NCI-H2171 treated with DMSO at 0.1 percent for 48 hours (cell line): ENCODE measurements around the gene PGAM4.
"Not testable (repeated sequence)": the region's sequence is repeated elsewhere in the genome, so short reads cannot be mapped to it uniquely, and the experiment has no call there.

ENCODE experiments used
- DNase-seq: peaks from one replicate; lab custom pipeline; 2025; lab: John Stamatoyannopoulos, UW

PGAM4 gene

GRCh38 chrX:77925764-77926163 is 43.7 kb downstream of the PGAM4 start:
- no peak for DNase-seq

GRCh38 chrX:77924320-77924859 is 45.0 kb downstream of the PGAM4 start:
- DNase-seq, result no peak

- DNase-seq, result no peak
Measured at GRCh38 chrX:77922787-77923186, 46.7 kb downstream of the PGAM4 start.

DNA sequence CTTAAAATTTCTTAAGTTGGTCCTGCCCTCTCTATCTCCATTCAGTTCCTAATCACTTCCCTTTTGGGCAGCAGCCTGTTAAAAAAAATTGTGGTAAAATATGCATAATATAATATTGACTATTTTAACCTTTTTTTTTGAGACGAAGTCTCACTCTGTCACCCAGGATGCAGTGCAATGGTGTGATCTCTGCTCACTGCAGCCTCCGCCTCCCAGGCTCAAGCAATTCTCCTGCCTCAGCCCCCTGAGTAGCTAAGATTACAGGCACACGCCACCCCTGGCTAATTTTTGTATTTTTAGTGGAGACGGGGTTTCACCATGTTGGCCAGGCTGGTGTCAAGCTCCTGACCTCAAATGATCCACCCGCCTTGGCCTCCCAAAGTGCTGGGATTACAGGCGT is 50.1 kb downstream of the PGAM4 start:
- not testable (repeated sequence) for DNase-seq

DNA sequence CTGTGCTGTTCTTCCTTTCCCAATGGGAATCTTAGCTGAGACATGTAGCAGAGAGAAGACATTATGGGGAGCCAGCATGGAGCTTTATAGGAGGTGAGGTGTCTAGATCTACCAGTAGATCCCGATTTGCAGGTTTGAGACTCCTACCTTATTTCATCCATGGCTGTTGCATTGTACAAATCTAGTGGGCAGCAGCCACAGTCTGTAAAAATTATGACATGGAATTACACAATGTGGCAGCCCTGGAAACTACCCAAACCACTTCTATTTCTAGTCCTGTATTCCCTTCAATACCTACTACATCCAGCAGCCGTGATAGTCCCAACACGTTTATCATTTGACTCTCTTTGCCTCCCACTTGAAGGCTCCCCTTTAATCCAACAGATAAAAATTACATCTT is 50.9 kb downstream of the PGAM4 start:
- no peak for DNase-seq
